Activated CD8-positive, alpha-beta memory T cell treated with anti-CD3 and anti-CD28 coated beads, Interleukin-2, amount 50 U/mL, for 1 hour (primary cell): Measurements from ENCODE around the gene HIC1.

ENCODE experiments used
- DNase-seq: peaks from one replicate; pipeline ENCODE4 v3.0.0-alpha.2; 2020; ENCODE audit errors: extremely low read depth

The HIC1 gene

GRCh38 chr17:2044263-2044894 lies 10.5 kb upstream of the HIC1 start:
- no peak for DNase-seq

GRCh38 chr17:2047590-2047989 lies 7.3 kb upstream of the HIC1 start:
- DNase-seq = no peak

- DNase-seq = no peak
Measured at GRCh38 chr17:2048805-2049204, 6.1 kb upstream of the HIC1 start.

GRCh38 chr17:2049333-2050299 lies 5.3 kb upstream of the HIC1 start:
- DNase-seq = peak; percentile 70

GRCh38 chr17:2050300-2051060 lies 4.4 kb upstream of the HIC1 start:
- DNase-seq = no peak

GRCh38 chr17:2051061-2051932 lies 3.6 kb upstream of the HIC1 start:
- no peak for DNase-seq

- no peak for DNase-seq
Measured at GRCh38 chr17:2051933-2052559, 2.9 kb upstream of the HIC1 start.

- DNase-seq = no peak
Measured at GRCh38 chr17:2053380-2054261, 1.3 kb upstream of the HIC1 start.

GRCh38 chr17:2054262-2054511 lies 716 bp upstream of the HIC1 start:
- DNase-seq = no peak

- no peak for DNase-seq
Measured at GRCh38 chr17:2055292-2056205, 646 bp downstream of the HIC1 start.

GRCh38 chr17:2056206-2057174 lies 1.6 kb downstream of the HIC1 start:
- DNase-seq = no peak

GRCh38 chr17:2057175-2057759 lies 2.4 kb downstream of the HIC1 start:
- DNase-seq = no peak

GRCh38 chr17:2057760-2058585 lies 3.1 kb downstream of the HIC1 start:
- DNase-seq = no peak

- DNase-seq = no peak
Measured at GRCh38 chr17:2058586-2059546, 4.0 kb downstream of the HIC1 start.
